Thoracic aorta (tissue), 2 donors: ENCODE results near the gene PLSCR2. TPM values are rescaled to one million over a fixed set of nuclear protein-coding genes. Genes with fewer than 3 reads are reported as not detected.
"Not testable (repeated sequence)": the region's sequence is repeated elsewhere in the genome, so short reads cannot be mapped to it uniquely, and the experiment has no call there.

Source experiments
- ATAC-seq: fragments of 150-250 bp; one replicate; pipeline ENCODE4 v1.8.0; 2017; ENCODE audit warnings: low read depth; ENCODE audit not compliant: insufficient number of reproducible peaks, low FRiP score
- DNase-seq: peaks from one replicate; pipeline ENCODE4 v3.0.0-alpha.2; 2020; ENCODE audit warnings: low spot score
- H3K27ac ChIP-seq, 2 donors: fragments of 200-600 bp; sonication (generic); 1 replicate in 1 of 2; 2 replicates in 1 of 2; pipeline ENCODE4 v1.5.1; 2016; ENCODE audit warnings: mild to moderate bottlenecking in 2 of 2, moderate library complexity in 2 of 2
- H3K27me3 ChIP-seq: fragments of 200-600 bp; sonication (generic); replicated peaks from 2 replicates; pipeline ENCODE4 v1.6.0; 2016; ENCODE audit warnings: mild to moderate bottlenecking; ENCODE audit not compliant: insufficient read depth
- H3K36me3 ChIP-seq: fragments of 200-600 bp; sonication (generic); one replicate; pipeline ENCODE4 v1.5.1; 2016
- H3K4me1 ChIP-seq, 2 donors: fragments of 200-600 bp; sonication (generic); 1 replicate in 1 of 2; 2 replicates in 1 of 2; pipeline versions ENCODE4 v1.5.1 to v1.6.0; 2016; ENCODE audit warnings: low read depth in 2 of 2, mild to moderate bottlenecking in 1 of 2; ENCODE audit not compliant: control insufficient read depth in 1 of 2
- H3K4me3 ChIP-seq: fragments of 200-600 bp; sonication (generic); 2 replicates; pipeline ENCODE4 v1.5.1; 2016; ENCODE audit warnings: mild to moderate bottlenecking
- H3K9me3 ChIP-seq: fragments of 200-600 bp; sonication (generic); 2 replicates; pipeline ENCODE4 v1.5.1; 2016
- total RNA-seq, 2 donors: library from RNA; depleted of rRNA; stranded (reverse); fragments of >200 nt; gene quantifications; one replicate each; pipeline versions ENCODE4 v1.1.0 to v1.2.3, GENCODE V29; 2016
- TF ChIP-seq, protein P1 (sequence below): fragments of 200-600 bp; sonication (generic); IDR thresholded peaks from one replicate; pipeline ENCODE4 v1.5.1; 2019; ENCODE audit warnings: antibody characterized with exemption

PLSCR2 gene
- total RNA-seq, 2 donors from 2014 or later = 2.9 TPM; not detected in 1

DNA sequence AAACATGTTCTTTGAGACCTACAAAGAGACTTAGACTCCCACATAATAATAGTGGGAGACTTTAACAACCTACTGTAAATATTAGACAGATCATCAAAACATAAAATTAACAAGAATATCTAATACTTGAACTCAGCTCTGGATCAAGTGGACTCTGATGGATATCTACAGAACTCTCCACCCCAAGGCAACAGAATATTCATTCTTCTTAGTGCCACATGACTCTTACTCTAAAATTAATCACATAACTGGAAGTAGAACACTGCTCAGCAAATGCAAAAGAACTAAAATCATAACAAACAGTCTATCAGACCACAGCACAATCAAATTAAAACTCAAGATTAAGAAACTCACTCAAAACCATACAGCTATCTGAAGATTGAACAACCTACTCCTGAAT is 15.9 kb upstream of the PLSCR2 start:
- DNase-seq (no peak), ATAC-seq (no peak)
- no peaks in the 10 kb centered on the region for H3K36me3 ChIP-seq
- H3K4me1 ChIP-seq = no peaks in the 10 kb centered on the region
- H3K27ac ChIP-seq = no peak overlapping the region
- H3K27me3 ChIP-seq = no peaks in the 10 kb centered on the region
- H3K4me3 ChIP-seq = no peak overlapping the region
- TF ChIP-seq, protein P1, sequence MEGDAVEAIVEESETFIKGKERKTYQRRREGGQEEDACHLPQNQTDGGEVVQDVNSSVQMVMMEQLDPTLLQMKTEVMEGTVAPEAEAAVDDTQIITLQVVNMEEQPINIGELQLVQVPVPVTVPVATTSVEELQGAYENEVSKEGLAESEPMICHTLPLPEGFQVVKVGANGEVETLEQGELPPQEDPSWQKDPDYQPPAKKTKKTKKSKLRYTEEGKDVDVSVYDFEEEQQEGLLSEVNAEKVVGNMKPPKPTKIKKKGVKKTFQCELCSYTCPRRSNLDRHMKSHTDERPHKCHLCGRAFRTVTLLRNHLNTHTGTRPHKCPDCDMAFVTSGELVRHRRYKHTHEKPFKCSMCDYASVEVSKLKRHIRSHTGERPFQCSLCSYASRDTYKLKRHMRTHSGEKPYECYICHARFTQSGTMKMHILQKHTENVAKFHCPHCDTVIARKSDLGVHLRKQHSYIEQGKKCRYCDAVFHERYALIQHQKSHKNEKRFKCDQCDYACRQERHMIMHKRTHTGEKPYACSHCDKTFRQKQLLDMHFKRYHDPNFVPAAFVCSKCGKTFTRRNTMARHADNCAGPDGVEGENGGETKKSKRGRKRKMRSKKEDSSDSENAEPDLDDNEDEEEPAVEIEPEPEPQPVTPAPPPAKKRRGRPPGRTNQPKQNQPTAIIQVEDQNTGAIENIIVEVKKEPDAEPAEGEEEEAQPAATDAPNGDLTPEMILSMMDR = no peak
- H3K9me3 ChIP-seq = no peaks in the 10 kb centered on the region

DNA sequence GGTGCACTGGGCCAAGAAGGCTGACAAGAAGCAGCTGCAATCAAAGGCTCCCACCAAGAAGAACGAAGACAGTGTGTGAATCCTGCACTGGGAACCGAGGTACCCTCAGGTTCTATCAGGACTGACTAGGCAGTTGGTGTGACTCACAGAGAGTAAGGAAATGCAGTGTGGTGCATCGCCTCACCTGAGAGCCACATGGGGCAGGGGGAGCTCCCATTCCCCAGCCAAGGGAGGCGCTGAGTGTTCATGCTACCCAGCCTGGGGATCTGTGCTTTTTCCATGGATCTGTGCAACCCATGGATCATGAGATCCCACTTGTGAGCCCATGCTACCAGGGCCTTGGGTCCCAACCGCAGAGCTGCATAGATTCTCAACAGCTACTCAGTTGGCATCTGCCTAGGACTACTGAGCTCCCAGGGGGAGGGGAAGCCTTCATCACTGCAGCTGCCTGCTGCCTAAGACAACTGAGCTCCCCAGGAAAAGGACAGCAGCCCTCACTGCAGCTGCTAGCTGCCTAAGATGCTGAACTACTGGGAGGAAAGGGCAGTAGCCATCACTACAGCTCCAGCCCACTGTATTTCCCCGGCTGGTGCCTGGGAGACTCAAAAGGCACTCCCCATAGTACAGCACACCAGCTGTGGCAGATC is 6.9 kb upstream of the PLSCR2 start:
- no peak for ATAC-seq

DNA sequence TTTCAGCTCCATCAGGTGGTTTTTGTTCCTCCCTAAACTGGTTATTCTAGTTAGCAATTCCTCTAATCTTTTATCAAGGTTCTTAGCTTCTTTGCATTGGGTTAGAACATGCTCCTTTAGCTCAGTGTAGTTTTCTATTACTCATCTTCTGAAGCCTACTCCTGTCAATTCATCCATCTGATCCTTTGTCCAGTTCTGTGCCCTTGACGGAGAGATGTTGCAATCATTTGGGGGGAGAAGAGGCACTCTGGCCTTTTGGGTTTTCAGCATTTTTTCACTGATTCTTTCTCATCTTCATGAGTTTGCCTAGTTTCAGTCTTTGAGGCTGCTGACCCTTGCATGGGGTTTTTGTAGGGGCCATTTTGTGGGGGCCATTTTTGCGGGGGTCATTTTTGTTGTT is 5.6 kb upstream of the PLSCR2 start:
- H3K36me3 ChIP-seq, H3K4me3 ChIP-seq, H3K9me3 ChIP-seq, ATAC-seq, DNase-seq, H3K4me1 ChIP-seq, H3K27me3 ChIP-seq, H3K27ac ChIP-seq: not testable (repeated sequence)

More for the DNA sequence above, 6.9 kb upstream of the PLSCR2 start:
- TF ChIP-seq, protein P1 = no peak
- no peaks in the 10 kb centered on the region for H3K36me3 ChIP-seq
- no peak overlapping the region for H3K27ac ChIP-seq
- H3K4me1 ChIP-seq = no peaks in the 10 kb centered on the region
- H3K27me3 ChIP-seq = no peaks in the 10 kb centered on the region
- DNase-seq = no peak
- H3K4me3 ChIP-seq = no peak overlapping the region
- H3K9me3 ChIP-seq = no peaks in the 10 kb centered on the region

DNA sequence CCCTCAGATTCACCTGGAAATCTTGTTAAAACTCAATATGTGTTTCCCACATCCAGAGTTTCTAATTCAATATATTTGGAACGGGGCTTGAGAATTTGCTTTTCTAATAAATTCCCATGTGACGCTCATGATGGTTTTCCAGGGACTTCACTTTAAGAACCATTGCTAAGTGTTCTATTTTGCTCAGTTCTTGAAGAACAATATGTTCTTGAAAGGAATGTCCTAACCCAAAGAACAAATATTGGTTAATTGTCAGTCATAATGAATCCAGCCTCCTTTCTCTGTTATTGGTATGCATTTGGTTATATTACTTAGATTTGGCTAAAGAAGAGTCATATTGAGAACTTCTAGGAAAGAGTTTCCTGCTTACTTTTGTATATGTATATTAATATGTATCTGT is 4.4 kb upstream of the PLSCR2 start:
- Histone ChIP-seq H3K4me3 (no peak overlapping the region), H3K4me1 (peaks cover 0 to 9% of the 10 kb centered on the region in 2 donors), H3K27me3 (no peaks in the 10 kb centered on the region), H3K9me3 (no peaks in the 10 kb centered on the region), H3K27ac (no peak overlapping the region), H3K36me3 (no peaks in the 10 kb centered on the region)
- DNase-seq (no peak), ATAC-seq (no peak)
- TF ChIP-seq, protein P1 = no peak

DNA sequence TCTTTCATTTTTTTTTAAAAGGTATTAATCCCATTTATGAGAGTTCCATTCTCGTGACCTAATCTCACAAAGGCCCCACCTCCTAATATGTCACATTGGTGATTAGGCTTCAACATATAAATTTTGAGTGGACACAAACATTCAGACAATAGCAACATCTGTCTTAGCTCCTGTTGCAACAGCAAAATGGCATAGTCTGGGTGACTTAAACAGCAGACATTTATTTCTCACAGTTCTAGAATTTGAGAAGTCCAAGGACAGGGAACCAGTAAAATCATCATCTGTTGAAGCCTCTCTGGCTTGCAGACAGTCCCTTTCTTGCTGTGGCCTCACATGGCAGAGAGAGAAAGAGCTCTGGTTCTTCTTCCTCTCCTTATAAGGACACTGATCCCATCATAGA is 3.2 kb upstream of the PLSCR2 start:
- ATAC-seq (no peak), DNase-seq (no peak)
- no peaks in the 10 kb centered on the region for H3K27me3 ChIP-seq

More for the DNA sequence above, 3.2 kb upstream of the PLSCR2 start:
- H3K9me3 ChIP-seq = no peaks in the 10 kb centered on the region
- TF ChIP-seq, protein P1 = no peak
- H3K27ac ChIP-seq = no peak overlapping the region
- peaks cover 0 to 17% of the 10 kb centered on the region in 2 donors for H3K4me1 ChIP-seq
- no peaks in the 10 kb centered on the region for H3K36me3 ChIP-seq
- no peak overlapping the region for H3K4me3 ChIP-seq
